HepG2 (cell line): ENCODE results near the gene ANKRD31. TPM values are rescaled to one million over a fixed set of nuclear protein-coding genes. Genes with fewer than 3 reads are reported as not detected.

Experiments used
- ATAC-seq: fragments of 200-7000 bp; cut with Tn5 transposase; 3 replicates; pipeline ENCODE4 v1.9.1; 2020; ENCODE audit warnings: mild to moderate bottlenecking, moderate library complexity
- BruUV-seq: library from RNA; stranded (reverse); fragments of 400-500 nt; replicated peaks from 2 replicates; lab custom pipeline; 2021; lab: Mats Ljungman, UMichigan
- CTCF ChIA-PET: fragments of 300-600 bp; formaldehyde crosslinking; extraction: SDS; loops from one replicate; lab custom pipeline; 2021; ENCODE audit warnings: low total read pairs, inconsistent platforms, low intra/inter-chr PET ratio; lab: Yijun Ruan, JAX
- POLR2A ChIA-PET: fragments of 350-600 bp; sonication (Branson Sonifier 250); formaldehyde crosslinking; loops from one replicate; lab custom pipeline; 2020; ENCODE audit warnings: antibody characterized with exemption, inconsistent platforms; lab: Yijun Ruan, JAX
- DNase-seq: peaks from one replicate; pipeline ENCODE4 v3.0.0-alpha.2; 2015; ENCODE audit warnings: low spot score
- FAIRE-seq: peaks from 3 replicates; lab custom pipeline; 2011; peaks lifted over from hg19 to GRCh38; lab: Jason Lieb, UNC
- H2AFZ ChIP-seq: one replicate; pipeline ENCODE4 v1.6.1; 2011; ENCODE audit warnings: low read length, inconsistent platforms
- H3K27ac ChIP-seq: fragments of 300-600 bp; 3 replicates; pipeline ENCODE4 v1.8.0; 2011; ENCODE audit warnings: mixed run types, mild to moderate bottlenecking, mixed read lengths, low read length, inconsistent platforms; ENCODE audit not compliant: insufficient read depth; ENCODE audit errors: extremely low read length
- H3K27me3 ChIP-seq, 2 experiments: fragments of 200-600 bp in 1 of 2; 2 replicates in 1 of 2; 3 replicates in 1 of 2; pipeline versions ENCODE4 v1.6.0 to v1.8.0; 2011; ENCODE audit warnings: low read length in 2 of 2, mild to moderate bottlenecking in 2 of 2, moderate library complexity in 2 of 2, inconsistent platforms in 1 of 2; ENCODE audit not compliant: insufficient read depth in 2 of 2, control insufficient read depth in 1 of 2
- H3K36me3 ChIP-seq, 2 experiments: fragments of 200-600 bp in 1 of 2; replicated peaks in 1 of 2; 2 replicates in 1 of 2; 3 replicates in 1 of 2; pipeline versions ENCODE4 v1.5.1 to v1.8.0; 2011; ENCODE audit warnings: low read length in 2 of 2, inconsistent platforms in 1 of 2; ENCODE audit not compliant: insufficient read depth in 2 of 2, control insufficient read depth in 1 of 2
- H3K4me1 ChIP-seq: 2 replicates; pipeline ENCODE4 v1.5.1; 2012; ENCODE audit warnings: low read length, inconsistent platforms; ENCODE audit not compliant: insufficient read depth
- H3K4me2 ChIP-seq: 2 replicates; pipeline ENCODE4 v1.6.0; 2011; ENCODE audit warnings: low read depth, low read length, inconsistent platforms
- H3K4me3 ChIP-seq, 3 experiments: fragments of 200-600 bp in 1 of 3; sonication (generic), shearing (Covaris generic) in 1 of 3; replicated peaks in 1 of 3; 2 replicates each; pipeline ENCODE4 v1.5.1; 2011 to 2016; ENCODE audit warnings: low read length in 3 of 3, inconsistent platforms in 2 of 3, low read depth in 2 of 3, mild to moderate bottlenecking in 2 of 3, control low read depth in 1 of 3, mixed read lengths in 1 of 3; ENCODE audit not compliant: insufficient read depth in 1 of 3
- H3K79me2 ChIP-seq: one replicate; pipeline ENCODE4 v1.6.1; 2011; ENCODE audit warnings: low read length, inconsistent platforms; ENCODE audit not compliant: insufficient read depth
- H3K9ac ChIP-seq: 2 replicates; pipeline ENCODE4 v1.6.0; 2011; ENCODE audit warnings: mild to moderate bottlenecking, low read depth, low read length, inconsistent platforms; ENCODE audit not compliant: insufficient read depth
- H3K9me3 ChIP-seq: 2 replicates; pipeline ENCODE4 v1.5.1; 2012; ENCODE audit warnings: mild to moderate bottlenecking, low read length
- H4K20me1 ChIP-seq: 2 replicates; pipeline ENCODE4 v1.6.0; 2011; ENCODE audit warnings: inconsistent platforms, mild to moderate bottlenecking, low read length, moderate library complexity; ENCODE audit not compliant: insufficient read depth
- FOSL2 ChIP-seq: sonication (generic); formaldehyde crosslinking; IDR thresholded peaks from 2 replicates; pipeline ENCODE4 v1.4.0; 2020; ENCODE audit warnings: missing genetic modification reagents
- KAT2B ChIP-seq: fragments of 150-350 bp; IDR thresholded peaks from 2 replicates; pipeline ENCODE4 v1.6.1; 2014; ENCODE audit warnings: low read depth, low read length, borderline replicate concordance
- MTA1 ChIP-seq: sonication (generic); formaldehyde crosslinking; IDR thresholded peaks from 2 replicates; pipeline ENCODE4 v1.4.0; 2020; ENCODE audit warnings: missing genetic modification reagents, mild to moderate bottlenecking, borderline replicate concordance
- PLRG1 ChIP-seq: fragments of 450-650 bp; conservative IDR thresholded peaks from 2 replicates; pipeline ENCODE4 v1.6.1; 2016
- SMAD1 ChIP-seq: sonication (generic); formaldehyde crosslinking; IDR thresholded peaks from 2 replicates; pipeline ENCODE4 v1.4.0; 2020; ENCODE audit warnings: missing genetic modification reagents, low read depth, mild to moderate bottlenecking, borderline replicate concordance
- ZEB1 ChIP-seq: IDR thresholded peaks from 2 replicates; pipeline ENCODE4 v1.6.1; 2012; ENCODE audit warnings: mild to moderate bottlenecking, low read depth, inconsistent platforms; ENCODE audit not compliant: insufficient replicate concordance
- ZKSCAN8 ChIP-seq: IDR thresholded peaks from 2 replicates; pipeline ENCODE4 v1.6.1; 2016; ENCODE audit warnings: borderline replicate concordance, missing genetic modification reagents, missing compliant biosample characterization
- WGBS: methylation state at CpG from one replicate; pipeline ENCODE4 v1.1.6; 2017; ENCODE audit warnings: low lambda C conversion rate; 5-methylcytosine and 5-hydroxymethylcytosine counted together
- in situ Hi-C: cut with HindIII; loops from 2 replicates; pipeline ENCODE4 v1.10.0; 2017; ENCODE audit warnings: low pct_unique_long_range_greater_than_20kb; ENCODE audit not compliant: extremely low pct_ligation_motif_present
- intact Hi-C: fragments of 100-400 bp; cut with micrococcal nuclease; formaldehyde crosslinking; loops from one replicate; pipeline ENCODE4 v1.10.0; 2022; ENCODE audit not compliant: unreplicated experiment
- polyA plus RNA-seq, 8 experiments: library from polyadenylated mRNA; depleted of rRNA in 3 of 8; stranded (reverse) in 7 of 8; unstranded in 1 of 8; fragments of >200 nt; fragmentation: Illumina TruSeq in 4 of 8; extraction: Trizol in 4 of 8; gene quantifications; 2 replicates each; pipeline versions ENCODE4 v1.2.1 to v1.2.3, GENCODE V29; 2011 to 2016; ENCODE audit warnings: low read depth in 4 of 8, missing spikeins in 1 of 8, mixed read lengths in 1 of 8; ENCODE audit not compliant: insufficient read depth in 1 of 8
- total RNA-seq, 5 experiments: library from RNA; depleted of rRNA; stranded (reverse); fragments of >200 nt; fragmentation: Illumina TruSeq; extraction: Trizol; gene quantifications; 2 replicates each; pipeline ENCODE4 v1.2.3, GENCODE V29; 2016; ENCODE audit warnings: low read depth in 1 of 5

Gene ANKRD31
- total and polyA plus RNA-seq, 2 of the 13 experiments (the other 11 are each of a cell fraction or from before 2014, with no cell fraction given) = 0.01 to 0.09 TPM

DNA sequence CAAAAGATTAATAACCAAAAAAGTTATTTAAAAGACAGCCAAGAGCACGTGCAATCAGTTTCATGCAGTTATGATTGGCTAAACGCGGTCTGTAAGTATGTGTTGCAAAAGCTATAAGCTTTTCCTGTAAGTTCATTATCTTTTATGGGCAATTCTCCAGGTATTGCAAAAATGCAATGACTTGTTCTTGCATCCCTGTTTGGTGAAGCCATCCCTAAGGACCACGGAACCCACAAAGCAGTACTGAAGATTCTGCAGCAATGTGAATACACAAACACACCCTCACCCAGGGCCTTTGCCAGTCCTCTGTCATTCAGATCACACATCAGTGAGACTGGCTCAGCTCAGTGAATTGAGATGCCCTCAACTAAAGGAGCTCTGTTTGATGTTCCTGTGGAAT, 195.7 kb downstream of the ANKRD31 start:
- H3K4me1 ChIP-seq = peaks cover 7% of the 10 kb centered on the region; the same call in 1 of the 2 replicates
- no peak overlapping the region for H3K4me2 ChIP-seq
- no peak overlapping the region for H3K9ac ChIP-seq
- no peaks in the 10 kb centered on the region for H3K9me3 ChIP-seq
- H3K4me3 ChIP-seq = no peak overlapping the region
- in situ Hi-C loops = loop anchor here (10.0 kb wide), 1 partner anchor 106 kb away; no protein-coding TSS in a partner anchor
- FAIRE-seq (no peak), ATAC-seq (no peak), DNase-seq (no peak)
- WGBS = 48% methylated on average over 4 of the region's 4 CpGs
- H2AFZ ChIP-seq = no peak overlapping the region
- H3K36me3 ChIP-seq = no peaks in the 10 kb centered on the region
- H3K27ac ChIP-seq = no peak overlapping the region
- H3K79me2 ChIP-seq = no peaks in the 10 kb centered on the region
- TF ChIP-seq MTA1 (CRISPR knock-in tag) (no peak), ZKSCAN8 (CRISPR knock-in tag) (no peak), SMAD1 (CRISPR knock-in tag) (no peak), ZEB1 (no peak)
- TF ChIP-seq, all 625 proteins: peak for 0
- intact Hi-C loops = no loop called here
- ChIA-PET CTCF (no interaction called here), POLR2A (no interaction called here)
- no peaks in the 10 kb centered on the region for H4K20me1 ChIP-seq
- no TSS peak for BruUV-seq
- H3K27me3 ChIP-seq = no peaks in the 10 kb centered on the region

DNA sequence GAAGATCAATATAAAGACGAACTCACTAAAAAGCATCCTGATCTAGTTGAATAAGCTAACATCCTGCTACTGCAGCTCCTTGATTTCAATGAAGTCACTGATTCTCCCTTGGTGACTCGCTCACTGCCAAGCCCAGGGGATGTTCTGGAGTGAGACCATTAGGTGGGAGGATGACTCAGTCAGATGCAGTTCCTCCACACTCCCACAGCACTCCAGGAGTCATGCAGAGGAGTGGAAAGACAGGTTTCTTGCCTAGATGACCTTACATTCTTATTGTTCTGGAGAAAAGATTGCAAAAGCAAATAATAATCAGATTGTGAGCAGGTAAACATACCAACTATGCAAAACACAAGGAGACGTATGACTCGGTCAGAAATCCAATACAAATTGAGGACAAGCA, 199.6 kb downstream of the ANKRD31 start:
- H3K27me3 ChIP-seq = no peaks in the 10 kb centered on the region; a peak in 1 of 5 replicates
- in situ Hi-C loops = no loop called here
- no peaks in the 10 kb centered on the region for H4K20me1 ChIP-seq
- H3K27ac ChIP-seq = no peak overlapping the region
- H2AFZ ChIP-seq = no peak overlapping the region
- ATAC-seq = no peak
- H3K9me3 ChIP-seq = no peaks in the 10 kb centered on the region
- peak; percentile 16 for DNase-seq
- H3K4me2 ChIP-seq = no peak overlapping the region
- ChIA-PET POLR2A (no interaction called here), CTCF (no interaction called here)
- TF ChIP-seq FOSL2 (CRISPR knock-in tag) (peak; percentile 43; the same call in 1 of the 2 replicates), PLRG1 (no peak), KAT2B (no peak)
- 50% methylated on average over 4 of the region's 4 CpGs for WGBS
- H3K4me3 ChIP-seq = no peak overlapping the region
- no peak overlapping the region for H3K9ac ChIP-seq
- no peak for FAIRE-seq
- BruUV-seq = no TSS peak
- no peaks in the 10 kb centered on the region for H3K79me2 ChIP-seq
- no peaks in the 10 kb centered on the region for H3K36me3 ChIP-seq
- intact Hi-C loops = no loop called here
- no peaks in the 10 kb centered on the region for H3K4me1 ChIP-seq
